ENCODE measurements around the gene RAD23B. TPM values are rescaled to one million over a fixed set of nuclear protein-coding genes. Genes with fewer than 3 reads are reported as not detected.

Gene RAD23B
- total RNA-seq, 1 donor from 2014 or later = 110 TPM

- ATAC-seq (no peak), DNase-seq (ENCODE audit: missing footprints) (no peak)
- intact Hi-C loops (cut with DNase I) = no loop called here
Observed at GRCh38 chr9:107263289-107263688, 19.8 kb upstream of the RAD23B start.

- DNase-seq (ENCODE audit: missing footprints) = no peak
- ATAC-seq = no peak
Observed at GRCh38 chr9:107266624-107267368, 16.3 kb upstream of the RAD23B start.

GRCh38 chr9:107268560-107268959, 14.5 kb upstream of the RAD23B start:
- ATAC-seq (no peak), DNase-seq (ENCODE audit: missing footprints) (no peak)
- intact Hi-C loops (cut with DNase I) = no loop called here

More at GRCh38 chr9:107266624-107267368, 16.3 kb upstream of the RAD23B start:
- intact Hi-C loops (cut with DNase I) = no loop called here

GRCh38 chr9:107269254-107269653, 13.8 kb upstream of the RAD23B start:
- ATAC-seq = no peak
- no peak for DNase-seq (ENCODE audit: missing footprints)
- intact Hi-C loops (cut with DNase I) = no loop called here

GRCh38 chr9:107269681-107270080, 13.4 kb upstream of the RAD23B start:
- ATAC-seq (no peak), DNase-seq (ENCODE audit: missing footprints) (no peak)
- intact Hi-C loops (cut with DNase I) = no loop called here

GRCh38 chr9:107270082-107270481, 13.0 kb upstream of the RAD23B start:
- no peak for ATAC-seq
- intact Hi-C loops (cut with DNase I) = no loop called here
- no peak for DNase-seq (ENCODE audit: missing footprints)

- intact Hi-C loops (cut with DNase I) = no loop called here
- DNase-seq (ENCODE audit: missing footprints) (no peak), ATAC-seq (no peak)
Observed at GRCh38 chr9:107270580-107270979, 12.5 kb upstream of the RAD23B start.

- no peak for ATAC-seq
- intact Hi-C loops (cut with DNase I) = no loop called here
- no peak for DNase-seq (ENCODE audit: missing footprints)
Observed at GRCh38 chr9:107273634-107274033, 9.4 kb upstream of the RAD23B start.

GRCh38 chr9:107274096-107274495, 9.0 kb upstream of the RAD23B start:
- no peak for ATAC-seq
- intact Hi-C loops (cut with DNase I) = no loop called here
- DNase-seq (ENCODE audit: missing footprints) = no peak

- ATAC-seq (peak; percentile 67), DNase-seq (ENCODE audit: missing footprints) (no peak)
- intact Hi-C loops (cut with DNase I) = no loop called here
Observed at GRCh38 chr9:107274953-107275422, 8.1 kb upstream of the RAD23B start.

GRCh38 chr9:107275530-107275929, 7.5 kb upstream of the RAD23B start:
- intact Hi-C loops (cut with DNase I) = no loop called here
- no peak for DNase-seq (ENCODE audit: missing footprints)
- ATAC-seq = no peak

- intact Hi-C loops (cut with DNase I) = no loop called here
- ATAC-seq = peak; percentile 33
Observed at GRCh38 chr9:107276966-107277710, 5.9 kb upstream of the RAD23B start.

GRCh38 chr9:107277801-107278200, 5.3 kb upstream of the RAD23B start:
- ATAC-seq = no peak
- no peak for DNase-seq (ENCODE audit: missing footprints)
- intact Hi-C loops (cut with DNase I) = no loop called here

More at GRCh38 chr9:107276966-107277710, 5.9 kb upstream of the RAD23B start:
- DNase-seq (ENCODE audit: missing footprints) = no peak

- DNase-seq (ENCODE audit: missing footprints) (no peak), ATAC-seq (no peak)
- intact Hi-C loops (cut with DNase I) = no loop called here
Observed at GRCh38 chr9:107279086-107279485, 4.0 kb upstream of the RAD23B start.

GRCh38 chr9:107280543-107280942, 2.5 kb upstream of the RAD23B start:
- ATAC-seq = no peak
- intact Hi-C loops (cut with DNase I) = no loop called here
- no peak for DNase-seq (ENCODE audit: missing footprints)

GRCh38 chr9:107281184-107281583, 1.9 kb upstream of the RAD23B start:
- intact Hi-C loops (cut with DNase I) = no loop called here
- no peak for DNase-seq (ENCODE audit: missing footprints)
- no peak for ATAC-seq

GRCh38 chr9:107281922-107282667, 984 bp upstream of the RAD23B start:
- no peak for DNase-seq (ENCODE audit: missing footprints)
- ATAC-seq = no peak
- intact Hi-C loops (cut with DNase I) = no loop called here

GRCh38 chr9:107283623-107284616, 841 bp downstream of the RAD23B start:
- peak; percentile 89 for DNase-seq (ENCODE audit: missing footprints)
- intact Hi-C loops (cut with DNase I) = no loop called here
- peak; percentile 21 for ATAC-seq

Data from Right ventricle myocardium inferior (tissue), 1 donor.